ENCODE data around the gene RPL36AL. TPM values are rescaled to one million over a fixed set of nuclear protein-coding genes. Genes with fewer than 3 reads are reported as not detected.
A peak's percentile ranks its signal among the peaks of the same experiment; 100 is the strongest.

RPL36AL gene
- total RNA-seq, 1 donor from 2014 or later = 187 TPM

GRCh38 chr14:49582113-49582977 lies 38.1 kb downstream of the RPL36AL start:
- H3K4me3 Mint-ChIP-seq (ENCODE audit: unreplicated experiment) = no peak overlapping the region
- peaks cover 37% of the 10 kb centered on the region for H3K36me3 Mint-ChIP-seq (ENCODE audit: unreplicated experiment)
- DNase-seq (ENCODE audit: extremely low spot score, unreplicated experiment) = no peak
- H3K27ac Mint-ChIP-seq (ENCODE audit: unreplicated experiment) = peak overlapping the region; percentile 53
- no peaks in the 10 kb centered on the region for H3K9me3 Mint-ChIP-seq (ENCODE audit: unreplicated experiment)
- no peaks in the 10 kb centered on the region for H3K27me3 Mint-ChIP-seq (ENCODE audit: unreplicated experiment)
- peaks cover 37% of the 10 kb centered on the region for H3K4me1 Mint-ChIP-seq (ENCODE audit: unreplicated experiment)
- TF ChIP-seq CTCF (IDR thresholded peaks at IDR 0.05) = no peak

- peak; percentile 48 for DNase-seq (ENCODE audit: extremely low spot score, unreplicated experiment)
- Mint-ChIP-seq H3K4me1 (ENCODE audit: unreplicated experiment) (peaks cover 33% of the 10 kb centered on the region), H3K36me3 (ENCODE audit: unreplicated experiment) (peaks cover 37% of the 10 kb centered on the region), H3K9me3 (ENCODE audit: unreplicated experiment) (no peaks in the 10 kb centered on the region), H3K4me3 (ENCODE audit: unreplicated experiment) (no peak overlapping the region), H3K27ac (ENCODE audit: unreplicated experiment) (no peak overlapping the region), H3K27me3 (ENCODE audit: unreplicated experiment) (no peaks in the 10 kb centered on the region)
- no peak for TF ChIP-seq CTCF (IDR thresholded peaks at IDR 0.05)
Measured at GRCh38 chr14:49581209-49582112, 39.0 kb downstream of the RPL36AL start.

- TF ChIP-seq CTCF (IDR thresholded peaks at IDR 0.05) = no peak
- Mint-ChIP-seq H3K27ac (ENCODE audit: unreplicated experiment) (peak overlapping the region; percentile 25), H3K4me1 (ENCODE audit: unreplicated experiment) (peaks cover 24% of the 10 kb centered on the region), H3K4me3 (ENCODE audit: unreplicated experiment) (no peak overlapping the region), H3K9me3 (ENCODE audit: unreplicated experiment) (no peaks in the 10 kb centered on the region), H3K36me3 (ENCODE audit: unreplicated experiment) (peaks cover 40% of the 10 kb centered on the region), H3K27me3 (ENCODE audit: unreplicated experiment) (no peaks in the 10 kb centered on the region)
- DNase-seq (ENCODE audit: extremely low spot score, unreplicated experiment) = no peak
Measured at GRCh38 chr14:49579841-49580240, 40.6 kb downstream of the RPL36AL start.

- Mint-ChIP-seq H3K9me3 (ENCODE audit: unreplicated experiment) (no peaks in the 10 kb centered on the region), H3K27ac (ENCODE audit: unreplicated experiment) (no peak overlapping the region)
- TF ChIP-seq CTCF (IDR thresholded peaks at IDR 0.05) = no peak
Measured at GRCh38 chr14:49578141-49578540, 42.3 kb downstream of the RPL36AL start.

GRCh38 chr14:49574038-49574437 lies 46.4 kb downstream of the RPL36AL start:
- H3K4me3 Mint-ChIP-seq (ENCODE audit: unreplicated experiment) = no peak overlapping the region
- H3K36me3 Mint-ChIP-seq (ENCODE audit: unreplicated experiment) = peaks cover 20% of the 10 kb centered on the region
- no peaks in the 10 kb centered on the region for H3K4me1 Mint-ChIP-seq (ENCODE audit: unreplicated experiment)
- TF ChIP-seq CTCF (IDR thresholded peaks at IDR 0.05) = no peak
- H3K27me3 Mint-ChIP-seq (ENCODE audit: unreplicated experiment) = no peaks in the 10 kb centered on the region
- no peaks in the 10 kb centered on the region for H3K9me3 Mint-ChIP-seq (ENCODE audit: unreplicated experiment)
- DNase-seq (ENCODE audit: extremely low spot score, unreplicated experiment) = no peak
- no peak overlapping the region for H3K27ac Mint-ChIP-seq (ENCODE audit: unreplicated experiment)

More at GRCh38 chr14:49578141-49578540, 42.3 kb downstream of the RPL36AL start:
- no peaks in the 10 kb centered on the region for H3K27me3 Mint-ChIP-seq (ENCODE audit: unreplicated experiment)
- H3K4me3 Mint-ChIP-seq (ENCODE audit: unreplicated experiment) = no peak overlapping the region
- peaks cover 36% of the 10 kb centered on the region for H3K36me3 Mint-ChIP-seq (ENCODE audit: unreplicated experiment)
- DNase-seq (ENCODE audit: extremely low spot score, unreplicated experiment) = no peak
- H3K4me1 Mint-ChIP-seq (ENCODE audit: unreplicated experiment) = peaks cover 11% of the 10 kb centered on the region
